DOHH2 (cell line): ENCODE results near the gene UHRF2.

Source experiments
- CTCF ChIP-seq: fragments of 200-600 bp; sonication (generic); IDR thresholded peaks from one replicate; pipeline ENCODE4 v1.5.1; 2014; ENCODE audit warnings: antibody characterized with exemption, mild to moderate bottlenecking, low read depth, low read length; ENCODE audit not compliant: poor library complexity, severe bottlenecking
- EZH2phosphoT487 ChIP-seq: fragments of 200-600 bp; sonication (generic); IDR thresholded peaks from 2 replicates; pipeline ENCODE4 v1.6.1; 2017; ENCODE audit warnings: borderline replicate concordance, mild to moderate bottlenecking, antibody characterized with exemption, low read length, moderate library complexity, mixed read lengths

GRCh38 chr9:6367128-6367890 is 45.7 kb upstream of the UHRF2 start:
- no peak for TF ChIP-seq CTCF
- TF ChIP-seq EZH2phosphoT487 = no peak
